NCI-H2196 (cell line): ENCODE results near the gene KIF26B.
"Not testable (repeated sequence)": the region's sequence is repeated elsewhere in the genome, so short reads cannot be mapped to it uniquely, and the experiment has no call there.

ENCODE experiments used
- DNase-seq: peaks from one replicate; lab custom pipeline; 2025; ENCODE audit not compliant: unreplicated experiment; lab: John Stamatoyannopoulos, UW

The KIF26B gene

DNA sequence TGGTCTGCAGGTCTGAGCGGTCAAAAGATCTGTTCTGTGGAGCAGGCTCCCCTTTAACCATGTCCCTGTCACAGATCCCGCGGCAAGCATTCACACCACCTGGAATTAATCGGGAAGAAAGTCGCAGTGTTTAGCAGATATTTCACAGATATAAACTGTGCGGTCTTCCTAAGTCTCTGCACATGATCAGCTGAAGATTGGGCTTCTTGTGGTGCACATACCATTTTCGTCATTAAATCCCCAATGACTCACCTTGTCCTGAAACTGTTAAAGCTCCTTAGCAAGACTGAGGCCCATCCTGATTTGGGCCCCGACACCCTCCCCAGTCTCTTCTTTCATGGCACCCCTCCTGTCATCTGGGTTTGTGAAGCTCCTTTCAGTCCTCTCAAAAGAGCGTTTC, 158.8 kb downstream of the KIF26B start:
- DNase-seq, result no peak

GRCh38 chr1:245316784-245317183, 162.0 kb downstream of the KIF26B start:
- DNase-seq, result no peak

DNA sequence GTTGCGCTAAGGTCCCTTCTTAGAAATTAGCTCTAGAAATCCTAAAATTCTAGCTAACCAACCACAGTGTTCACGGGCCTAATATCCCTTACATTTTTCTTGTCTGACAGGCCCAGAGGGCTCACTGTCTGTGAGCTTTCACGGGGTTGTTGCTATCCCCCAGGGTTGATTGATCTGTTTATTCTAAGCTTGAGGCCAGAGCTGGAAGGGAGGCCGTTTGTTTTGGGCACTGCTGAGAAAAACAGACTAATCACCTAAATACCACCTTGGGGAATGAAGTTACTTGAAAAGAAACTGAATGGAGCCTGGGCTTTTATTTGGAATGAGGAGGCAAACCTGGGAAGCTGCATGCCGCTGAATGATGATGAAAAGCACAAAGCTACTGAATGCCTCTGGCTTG, 162.4 kb downstream of the KIF26B start:
- no peak for DNase-seq

GRCh38 chr1:245319094-245319493, 164.3 kb downstream of the KIF26B start:
- DNase-seq, result no peak

DNA sequence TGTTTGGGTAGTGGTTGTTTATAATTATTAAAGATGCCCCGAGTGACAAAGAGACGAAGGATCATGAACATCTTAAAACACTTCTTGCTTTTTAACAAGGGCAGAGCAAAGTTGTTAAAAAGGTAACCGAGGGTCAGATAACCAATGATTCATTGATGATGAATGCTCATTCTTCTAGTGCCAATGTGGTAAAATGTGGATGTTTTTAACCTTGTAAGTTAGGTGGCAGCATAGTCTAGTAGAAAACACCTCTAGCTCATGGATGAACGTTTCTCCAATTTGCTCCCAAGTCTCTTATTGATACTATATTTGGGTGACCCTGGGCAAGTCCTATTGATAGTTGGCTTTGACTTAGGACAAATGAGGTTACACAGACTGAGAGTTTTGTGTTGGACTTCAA, 167.9 kb downstream of the KIF26B start:
- no peak for DNase-seq

DNA sequence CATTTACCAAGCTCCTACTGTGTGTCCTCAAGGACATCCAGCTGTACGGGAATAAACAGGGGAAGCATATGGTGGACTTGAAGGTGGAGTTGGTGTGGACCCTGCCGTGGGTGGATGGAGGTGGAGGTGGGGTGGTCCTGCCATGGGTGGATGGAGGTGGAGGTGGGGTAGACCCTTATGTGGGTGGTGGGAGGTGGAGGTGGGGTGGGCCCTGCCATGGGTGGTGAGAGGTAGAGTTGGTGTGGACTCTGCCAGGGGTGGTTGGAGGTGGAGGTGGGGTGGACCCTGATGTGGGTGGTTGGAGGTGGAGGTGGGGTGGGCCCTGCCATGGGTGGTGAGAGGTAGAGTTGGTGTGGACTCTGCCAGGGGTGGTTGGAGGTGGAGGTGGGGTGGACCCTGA, 169.0 kb downstream of the KIF26B start:
- DNase-seq, result not testable (repeated sequence)

- no peak for DNase-seq
These were observed 171.4 kb downstream of the KIF26B start for GRCh38 chr1:245325922-245326795.

DNA sequence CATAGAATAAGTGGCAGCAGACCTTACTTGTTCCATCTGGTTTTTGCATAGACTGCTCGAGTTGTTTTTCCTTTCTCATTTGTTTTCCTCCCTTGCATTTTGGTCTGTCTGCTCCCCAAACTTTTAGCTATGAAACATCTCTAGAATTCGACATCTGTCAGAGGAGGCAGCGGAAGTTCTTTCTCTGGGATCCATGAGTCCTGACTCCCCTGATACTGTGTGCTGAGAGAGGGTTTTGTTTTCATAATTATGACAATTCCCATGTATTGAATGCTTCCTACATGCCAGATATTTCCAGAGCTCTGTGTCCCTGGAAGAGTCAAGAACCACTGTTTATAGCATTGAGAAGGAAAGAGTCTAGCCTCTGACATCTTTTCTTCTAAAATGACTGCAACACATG, 172.6 kb downstream of the KIF26B start:
- DNase-seq, result no peak

- no peak for DNase-seq
These were observed 173.1 kb downstream of the KIF26B start for GRCh38 chr1:245327842-245328241.

GRCh38 chr1:245330951-245331350, 176.2 kb downstream of the KIF26B start:
- no peak for DNase-seq

DNA sequence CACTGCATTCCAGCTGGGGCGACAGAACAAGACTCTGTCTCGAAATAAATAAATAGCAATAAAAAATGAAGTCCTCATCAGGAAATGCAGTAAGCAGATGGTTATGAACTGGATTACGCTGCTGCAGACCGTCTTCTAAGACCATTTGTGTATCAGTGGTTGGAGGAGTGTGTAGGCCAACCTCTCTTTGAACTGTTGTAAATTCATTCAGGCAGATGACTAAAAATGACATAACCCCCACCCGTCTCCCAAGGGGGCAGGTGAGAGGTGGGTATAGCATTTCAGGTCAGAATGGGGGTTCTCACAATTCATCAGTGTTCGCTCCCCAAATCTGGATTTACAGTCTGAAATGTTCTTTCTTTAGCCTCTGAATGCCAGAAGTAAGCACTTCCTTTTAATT, 177.3 kb downstream of the KIF26B start:
- DNase-seq, result no peak

- no peak for DNase-seq
These were observed 177.7 kb downstream of the KIF26B start for GRCh38 chr1:245332513-245332912.

GRCh38 chr1:245334235-245334634, 179.4 kb downstream of the KIF26B start:
- DNase-seq, result no peak

GRCh38 chr1:245334827-245335490, 180.2 kb downstream of the KIF26B start:
- no peak for DNase-seq

DNA sequence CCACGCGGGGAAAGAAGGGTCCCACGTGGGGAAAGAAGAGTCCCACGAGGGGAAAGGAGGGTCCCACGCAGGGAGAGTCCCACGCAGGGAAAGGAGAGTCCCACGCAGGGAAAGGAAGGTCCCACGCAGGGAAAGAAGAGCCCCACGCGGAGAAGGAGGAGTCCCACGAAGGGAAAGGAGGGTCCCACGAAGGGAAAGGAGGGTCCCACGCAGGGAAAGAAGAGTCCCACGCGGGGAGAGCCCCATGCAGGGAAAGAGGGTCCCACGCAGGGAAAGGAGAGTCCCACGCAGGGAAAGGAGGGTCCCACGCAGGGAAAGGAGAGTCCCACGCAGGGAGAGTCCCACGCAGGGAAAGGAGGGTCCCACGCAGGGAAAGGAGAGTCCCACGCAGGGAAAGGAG, 180.9 kb downstream of the KIF26B start:
- not testable (repeated sequence) for DNase-seq

DNA sequence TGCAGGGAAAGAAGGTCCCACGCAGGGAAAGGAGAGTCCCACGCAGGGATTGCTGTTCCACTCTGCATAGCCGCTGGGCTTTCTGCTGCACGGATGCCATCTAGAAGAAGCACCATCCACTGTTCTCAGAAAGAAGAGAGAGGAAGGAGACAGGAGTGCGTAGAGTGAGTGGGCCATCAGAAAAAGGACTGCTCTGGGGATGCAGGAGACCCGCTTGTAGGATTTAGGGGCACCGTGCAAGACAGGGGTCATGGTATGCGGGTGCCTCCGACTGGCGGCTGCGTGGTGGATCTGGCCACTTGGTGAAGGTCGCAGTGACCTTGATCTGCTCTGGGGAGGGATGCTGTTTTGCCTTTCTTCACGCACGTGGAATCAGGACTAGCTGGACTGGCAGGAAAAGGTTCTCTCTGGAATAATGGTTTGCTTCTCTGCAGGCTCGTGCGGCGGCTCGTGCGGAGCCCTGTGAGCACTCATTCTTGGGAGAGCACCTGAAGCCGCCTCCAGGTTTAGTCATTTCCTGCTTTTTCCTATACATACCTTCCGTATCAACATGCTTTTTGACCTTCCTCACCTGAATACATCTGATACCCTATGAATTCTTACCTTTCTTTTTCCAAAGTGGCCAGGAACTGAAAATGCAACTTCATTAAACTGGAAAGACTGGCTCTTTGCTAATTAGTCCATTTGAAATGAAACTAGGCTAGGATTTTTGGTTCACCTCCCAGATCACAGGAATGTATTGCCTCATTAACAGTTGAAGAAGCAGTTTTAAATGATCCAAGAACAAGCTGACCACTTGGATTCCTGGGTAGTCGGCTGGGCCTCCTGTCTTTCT, 181.6 kb downstream of the KIF26B start:
- DNase-seq, result no peak

GRCh38 chr1:245336984-245337355, 182.2 kb downstream of the KIF26B start:
- not testable (repeated sequence) for DNase-seq

GRCh38 chr1:245337829-245338484, 183.2 kb downstream of the KIF26B start:
- DNase-seq, result no peak

DNA sequence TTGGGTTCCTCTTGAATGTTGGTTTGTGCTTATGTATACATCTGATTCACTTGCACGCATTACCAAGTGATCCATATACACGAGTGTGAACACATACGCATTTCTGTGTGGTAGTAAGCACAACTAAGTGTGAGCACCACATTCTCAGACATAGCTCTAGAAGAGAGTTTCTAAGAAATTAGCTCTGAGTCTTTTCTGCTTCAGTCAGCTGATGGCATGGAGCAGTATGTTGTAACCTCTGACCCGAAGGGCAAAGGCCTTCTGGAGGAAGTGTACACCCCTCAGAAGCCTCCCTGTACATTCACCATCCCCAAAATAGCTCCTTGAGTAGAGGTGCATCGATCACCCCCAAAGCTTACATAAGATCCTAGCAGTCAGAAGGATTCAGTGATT, 183.7 kb downstream of the KIF26B start:
- DNase-seq, result no peak

GRCh38 chr1:245341743-245342142, 187.0 kb downstream of the KIF26B start:
- no peak for DNase-seq
